Islet precursor cell (in vitro differentiated cells): ENCODE measurements around the gene CAMKMT.

ENCODE experiments used
- DNase-seq: peaks from one replicate; pipeline ENCODE4 v3.0.0-alpha.2; 2018

Gene CAMKMT

GRCh38 chr2:44706681-44707553, 345.2 kb downstream of the CAMKMT start:
- no peak for DNase-seq

- no peak for DNase-seq
Measured at GRCh38 chr2:44707945-44708660, 346.4 kb downstream of the CAMKMT start.

GRCh38 chr2:44708661-44709000, 346.9 kb downstream of the CAMKMT start:
- DNase-seq: no peak

- no peak for DNase-seq
Measured at GRCh38 chr2:44713170-44713569, 351.4 kb downstream of the CAMKMT start.

- peak; percentile 62 for DNase-seq
Measured at GRCh38 chr2:44715671-44716081, 353.9 kb downstream of the CAMKMT start.

GRCh38 chr2:44716131-44716530, 354.4 kb downstream of the CAMKMT start:
- DNase-seq: no peak

GRCh38 chr2:44718431-44718830, 356.7 kb downstream of the CAMKMT start:
- no peak for DNase-seq

- DNase-seq: no peak
Measured at GRCh38 chr2:44719562-44719961, 357.8 kb downstream of the CAMKMT start.

GRCh38 chr2:44722026-44722625, 360.4 kb downstream of the CAMKMT start:
- DNase-seq: no peak

GRCh38 chr2:44723921-44724320, 362.2 kb downstream of the CAMKMT start:
- DNase-seq: peak; percentile 71

GRCh38 chr2:44730593-44730992, 368.8 kb downstream of the CAMKMT start:
- DNase-seq: no peak

- no peak for DNase-seq
Measured at GRCh38 chr2:44731505-44731904, 369.8 kb downstream of the CAMKMT start.

- DNase-seq: no peak
Measured at GRCh38 chr2:44736270-44736942, 374.7 kb downstream of the CAMKMT start.

- no peak for DNase-seq
Measured at GRCh38 chr2:44740678-44741077, 378.9 kb downstream of the CAMKMT start.

- no peak for DNase-seq
Measured at GRCh38 chr2:44741507-44741906, 379.8 kb downstream of the CAMKMT start.

GRCh38 chr2:44742057-44742456, 380.3 kb downstream of the CAMKMT start:
- no peak for DNase-seq

- DNase-seq: no peak
Measured at GRCh38 chr2:44743473-44743872, 381.7 kb downstream of the CAMKMT start.

- DNase-seq: no peak
Measured at GRCh38 chr2:44744961-44745892, 383.5 kb downstream of the CAMKMT start.

- DNase-seq: no peak
Measured at GRCh38 chr2:44745922-44746766, 384.4 kb downstream of the CAMKMT start.

GRCh38 chr2:44746856-44747615, 385.3 kb downstream of the CAMKMT start:
- DNase-seq: no peak
